Omental fat pad (tissue), 4 donors: ENCODE results near the gene IGHMBP2. TPM values are rescaled to one million over a fixed set of nuclear protein-coding genes. Genes with fewer than 3 reads are reported as not detected.

Experiments
- ATAC-seq: fragments of 150-250 bp; one replicate; pipeline ENCODE4 v1.9.1; 2016; ENCODE audit warnings: mild to moderate bottlenecking, moderate library complexity; ENCODE audit not compliant: low FRiP score
- DNase-seq: peaks from one replicate; pipeline ENCODE4 v3.0.0-alpha.2; 2019; ENCODE audit warnings: low spot score
- total RNA-seq, 4 donors: library from RNA; depleted of rRNA; stranded (reverse); fragments of >200 nt; gene quantifications; one replicate each; pipeline ENCODE4 v1.1.0, GENCODE V29; 2016
- TF ChIP-seq, protein P1 (sequence below), 3 donors: fragments of 450-650 bp; IDR thresholded peaks; one replicate each; pipeline ENCODE4 v1.5.1; 2016 to 2017; ENCODE audit warnings: antibody characterized with exemption in 3 of 3, mild to moderate bottlenecking in 3 of 3, moderate library complexity in 2 of 3

IGHMBP2 gene
- total RNA-seq, 4 donors from 2014 or later: 8.7 to 23.4 (median 13.8) TPM

DNA sequence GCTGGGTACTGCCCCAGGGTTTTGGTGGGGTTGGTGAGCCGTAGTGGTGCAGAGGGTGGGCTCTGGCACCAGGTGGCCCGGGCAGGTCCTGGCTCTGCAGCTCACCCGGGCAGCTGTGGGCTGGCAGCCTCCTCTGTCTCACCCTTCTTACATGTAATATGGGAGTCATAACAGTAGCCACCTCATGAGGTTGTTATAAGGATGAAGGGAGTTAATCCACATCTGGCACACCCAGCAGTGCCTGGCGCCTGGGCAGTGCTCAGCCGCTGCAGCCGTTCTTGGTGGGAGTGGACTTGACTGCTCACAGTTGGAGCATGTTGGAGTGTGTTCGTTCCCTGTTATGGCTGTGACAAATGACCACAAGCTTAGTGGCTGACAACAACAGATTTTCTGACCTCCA is 28.7 kb downstream of the IGHMBP2 start:
- DNase-seq (no peak), ATAC-seq (no peak)
- TF ChIP-seq, protein P1, sequence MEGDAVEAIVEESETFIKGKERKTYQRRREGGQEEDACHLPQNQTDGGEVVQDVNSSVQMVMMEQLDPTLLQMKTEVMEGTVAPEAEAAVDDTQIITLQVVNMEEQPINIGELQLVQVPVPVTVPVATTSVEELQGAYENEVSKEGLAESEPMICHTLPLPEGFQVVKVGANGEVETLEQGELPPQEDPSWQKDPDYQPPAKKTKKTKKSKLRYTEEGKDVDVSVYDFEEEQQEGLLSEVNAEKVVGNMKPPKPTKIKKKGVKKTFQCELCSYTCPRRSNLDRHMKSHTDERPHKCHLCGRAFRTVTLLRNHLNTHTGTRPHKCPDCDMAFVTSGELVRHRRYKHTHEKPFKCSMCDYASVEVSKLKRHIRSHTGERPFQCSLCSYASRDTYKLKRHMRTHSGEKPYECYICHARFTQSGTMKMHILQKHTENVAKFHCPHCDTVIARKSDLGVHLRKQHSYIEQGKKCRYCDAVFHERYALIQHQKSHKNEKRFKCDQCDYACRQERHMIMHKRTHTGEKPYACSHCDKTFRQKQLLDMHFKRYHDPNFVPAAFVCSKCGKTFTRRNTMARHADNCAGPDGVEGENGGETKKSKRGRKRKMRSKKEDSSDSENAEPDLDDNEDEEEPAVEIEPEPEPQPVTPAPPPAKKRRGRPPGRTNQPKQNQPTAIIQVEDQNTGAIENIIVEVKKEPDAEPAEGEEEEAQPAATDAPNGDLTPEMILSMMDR (IDR thresholded peaks at IDR 0.05): no peak

DNA sequence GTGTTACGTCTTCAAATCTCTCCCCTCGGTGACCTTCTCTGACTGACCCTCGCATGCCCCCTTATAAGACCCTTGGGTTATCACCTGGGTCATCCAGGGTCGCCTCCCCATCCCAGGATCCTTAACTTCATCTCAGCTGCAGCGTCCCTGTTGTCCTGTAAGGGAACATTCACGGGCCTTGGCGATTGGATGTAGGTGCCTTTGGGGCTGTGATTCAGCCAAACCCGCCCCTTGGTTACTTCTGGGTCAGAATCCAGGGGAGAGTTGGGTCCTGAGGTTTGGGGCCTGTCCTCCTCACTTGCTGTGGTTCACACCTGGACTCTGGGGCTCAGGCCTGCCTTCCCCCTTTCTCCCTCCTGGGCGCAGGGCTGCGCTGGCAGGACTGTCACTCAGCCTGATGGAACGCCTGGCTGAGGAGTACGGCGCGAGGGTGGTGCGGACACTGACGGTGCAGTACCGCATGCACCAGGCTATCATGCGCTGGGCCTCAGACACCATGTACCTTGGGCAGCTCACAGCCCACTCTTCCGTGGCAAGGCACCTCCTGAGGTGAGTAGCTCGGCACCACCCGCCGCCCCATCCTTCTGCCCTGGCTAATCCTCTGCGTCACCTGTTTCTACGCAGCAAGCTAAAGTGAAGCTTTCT is 29.4 kb downstream of the IGHMBP2 start:
- TF ChIP-seq, protein P1 (IDR thresholded peaks at IDR 0.05): no peak
- ATAC-seq (no peak), DNase-seq (no peak)

GRCh38 chr11:68933605-68934320 is 30.1 kb downstream of the IGHMBP2 start:
- no peak for ATAC-seq
- no peak for DNase-seq
- TF ChIP-seq, protein P1 (IDR thresholded peaks at IDR 0.05): no peak

DNA sequence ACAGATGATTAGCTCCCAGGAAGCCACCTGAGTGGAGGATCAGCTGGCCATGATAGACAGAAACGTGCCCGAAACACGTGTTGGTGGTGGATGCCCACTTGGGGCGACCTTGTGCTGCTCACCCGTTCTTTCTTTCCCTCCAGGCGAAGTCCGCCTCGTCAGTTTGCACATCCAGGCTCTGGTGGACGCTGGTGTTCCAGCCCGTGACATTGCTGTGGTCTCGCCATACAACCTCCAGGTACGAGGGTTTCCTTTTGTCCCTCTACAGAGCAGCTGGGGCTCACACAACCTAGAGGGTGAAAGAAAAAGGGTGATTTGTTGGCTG is 30.6 kb downstream of the IGHMBP2 start:
- DNase-seq (no peak), ATAC-seq (no peak)
- TF ChIP-seq, protein P1 (IDR thresholded peaks at IDR 0.05): no peak

DNA sequence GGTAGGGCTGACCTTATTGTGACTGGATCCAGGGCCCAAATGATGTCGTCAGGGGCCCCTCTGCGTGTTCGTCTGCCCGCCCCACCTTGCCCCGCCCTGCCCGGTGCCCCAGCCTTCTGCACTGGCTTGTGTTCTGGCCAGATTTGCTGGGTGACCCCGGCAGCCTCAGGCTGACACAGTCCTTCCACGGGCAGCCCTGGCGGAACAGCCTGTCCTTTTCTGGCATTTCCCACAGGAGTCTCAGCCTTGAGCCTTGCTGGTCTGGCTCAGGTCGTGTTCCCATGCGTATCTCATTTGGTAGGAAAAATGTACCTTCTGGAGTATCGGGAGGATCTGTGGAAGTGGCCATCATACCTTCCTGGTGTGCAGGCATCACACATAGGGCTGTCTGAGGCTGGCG is 31.0 kb downstream of the IGHMBP2 start:
- ATAC-seq (no peak), DNase-seq (no peak)
- TF ChIP-seq, protein P1 (IDR thresholded peaks at IDR 0.05): no peak

- TF ChIP-seq, protein P1 (IDR thresholded peaks at IDR 0.05): no peak
- no peak for ATAC-seq
- no peak for DNase-seq
Measured at GRCh38 chr11:68935066-68935465, 31.4 kb downstream of the IGHMBP2 start.
